GM21576 (cell line): Measurements from ENCODE around the gene MARF1.
"Not testable (repeated sequence)": the region's sequence is repeated elsewhere in the genome, so short reads cannot be mapped to it uniquely, and the experiment has no call there.

ENCODE experiments used
- ATAC-seq: cut with Tn5 transposase; IDR thresholded peaks from one replicate; pipeline ENCODE4 v1.9.1; 2021; ENCODE audit warnings: mild to moderate bottlenecking, moderate library complexity; ENCODE audit not compliant: unreplicated experiment

MARF1 gene, protein sequence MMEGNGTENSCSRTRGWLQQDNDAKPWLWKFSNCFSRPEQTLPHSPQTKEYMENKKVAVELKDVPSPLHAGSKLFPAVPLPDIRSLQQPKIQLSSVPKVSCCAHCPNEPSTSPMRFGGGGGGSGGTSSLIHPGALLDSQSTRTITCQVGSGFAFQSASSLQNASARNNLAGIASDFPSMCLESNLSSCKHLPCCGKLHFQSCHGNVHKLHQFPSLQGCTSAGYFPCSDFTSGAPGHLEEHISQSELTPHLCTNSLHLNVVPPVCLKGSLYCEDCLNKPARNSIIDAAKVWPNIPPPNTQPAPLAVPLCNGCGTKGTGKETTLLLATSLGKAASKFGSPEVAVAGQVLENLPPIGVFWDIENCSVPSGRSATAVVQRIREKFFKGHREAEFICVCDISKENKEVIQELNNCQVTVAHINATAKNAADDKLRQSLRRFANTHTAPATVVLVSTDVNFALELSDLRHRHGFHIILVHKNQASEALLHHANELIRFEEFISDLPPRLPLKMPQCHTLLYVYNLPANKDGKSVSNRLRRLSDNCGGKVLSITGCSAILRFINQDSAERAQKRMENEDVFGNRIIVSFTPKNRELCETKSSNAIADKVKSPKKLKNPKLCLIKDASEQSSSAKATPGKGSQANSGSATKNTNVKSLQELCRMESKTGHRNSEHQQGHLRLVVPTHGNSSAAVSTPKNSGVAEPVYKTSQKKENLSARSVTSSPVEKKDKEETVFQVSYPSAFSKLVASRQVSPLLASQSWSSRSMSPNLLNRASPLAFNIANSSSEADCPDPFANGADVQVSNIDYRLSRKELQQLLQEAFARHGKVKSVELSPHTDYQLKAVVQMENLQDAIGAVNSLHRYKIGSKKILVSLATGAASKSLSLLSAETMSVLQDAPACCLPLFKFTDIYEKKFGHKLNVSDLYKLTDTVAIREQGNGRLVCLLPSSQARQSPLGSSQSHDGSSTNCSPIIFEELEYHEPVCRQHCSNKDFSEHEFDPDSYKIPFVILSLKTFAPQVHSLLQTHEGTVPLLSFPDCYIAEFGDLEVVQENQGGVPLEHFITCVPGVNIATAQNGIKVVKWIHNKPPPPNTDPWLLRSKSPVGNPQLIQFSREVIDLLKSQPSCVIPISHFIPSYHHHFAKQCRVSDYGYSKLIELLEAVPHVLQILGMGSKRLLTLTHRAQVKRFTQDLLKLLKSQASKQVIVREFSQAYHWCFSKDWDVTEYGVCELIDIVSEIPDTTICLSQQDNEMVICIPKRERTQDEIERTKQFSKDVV (N-terminal part only)

DNA sequence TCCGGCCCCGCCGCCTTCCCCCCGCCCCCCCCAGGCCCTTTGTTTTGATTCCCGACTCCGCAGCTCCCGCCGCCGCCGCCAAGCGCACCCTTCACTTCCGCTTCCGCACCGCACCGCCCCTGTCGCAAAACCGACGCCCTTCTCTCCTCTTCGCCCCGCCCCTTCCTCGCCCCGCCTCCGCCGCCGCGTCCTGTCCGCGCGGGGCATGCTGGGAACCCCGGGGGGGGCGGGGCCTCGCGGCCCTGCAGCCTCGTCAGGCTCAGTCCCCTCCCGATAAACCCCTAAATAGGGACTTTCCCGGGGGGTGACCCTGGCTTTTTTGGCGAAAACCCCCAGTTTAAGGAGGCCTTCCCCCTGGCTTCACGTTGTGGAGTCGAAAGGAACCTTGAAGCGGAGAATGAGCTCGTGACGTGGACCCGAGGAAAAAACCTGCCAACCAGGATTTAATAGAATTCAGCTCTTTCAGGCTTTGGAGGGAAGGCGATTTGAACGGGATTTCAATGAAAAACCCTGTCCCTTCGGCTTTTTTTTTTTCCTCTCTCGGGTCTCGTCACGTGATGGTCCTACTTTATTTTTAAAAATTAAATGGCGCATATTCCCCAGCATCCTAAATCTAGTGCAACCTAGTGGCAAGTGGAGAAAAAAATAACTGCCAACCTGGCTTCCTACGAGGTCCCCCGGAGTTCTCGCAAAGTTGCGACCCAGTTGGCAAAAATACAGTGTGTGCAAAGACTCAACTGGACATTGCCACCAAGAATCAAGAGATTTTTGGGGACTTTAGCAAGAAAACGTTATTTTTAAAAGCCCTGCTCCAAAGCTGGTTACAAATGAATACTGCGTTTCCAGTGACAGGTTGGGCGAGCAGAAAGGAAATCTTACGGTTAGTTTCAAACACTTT, at the start of gene MARF1:
MARF1 (minus strand) TSS at position 107 of the 898 bp plus-strand sequence. CDS start 3,921 bp downstream, outside the sequence.
- peak; percentile 35 for ATAC-seq

- not testable (repeated sequence) for ATAC-seq
These were observed 49.6 kb upstream of the MARF1 start for GRCh38 chr16:15692508-15692907.

- ATAC-seq: no peak
These were observed 48.1 kb upstream of the MARF1 start for GRCh38 chr16:15691046-15691445.

DNA sequence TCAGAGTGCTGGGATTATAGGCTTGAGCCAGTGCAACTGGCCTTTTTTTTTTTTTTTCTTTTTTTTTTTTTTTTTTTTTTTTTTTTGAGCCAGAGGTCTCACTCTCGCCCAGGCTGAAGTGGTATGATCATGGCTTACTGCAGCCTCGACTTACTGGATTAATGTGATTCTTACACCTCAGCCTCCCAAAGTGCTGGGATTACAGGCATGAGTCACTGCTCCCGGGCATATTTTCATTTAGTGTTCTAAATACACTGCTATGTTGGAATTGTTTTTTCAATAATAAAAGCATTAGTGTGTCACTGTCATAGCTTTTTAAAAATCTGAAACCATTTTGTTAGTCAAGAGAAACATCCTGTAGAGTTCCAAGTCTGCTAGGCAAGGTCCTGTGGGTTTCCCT, 47.3 kb upstream of the MARF1 start:
- no peak for ATAC-seq

- no peak for ATAC-seq
These were observed 46.3 kb upstream of the MARF1 start for GRCh38 chr16:15689290-15689689.

GRCh38 chr16:15686287-15686686, 43.3 kb upstream of the MARF1 start:
- ATAC-seq: no peak

DNA sequence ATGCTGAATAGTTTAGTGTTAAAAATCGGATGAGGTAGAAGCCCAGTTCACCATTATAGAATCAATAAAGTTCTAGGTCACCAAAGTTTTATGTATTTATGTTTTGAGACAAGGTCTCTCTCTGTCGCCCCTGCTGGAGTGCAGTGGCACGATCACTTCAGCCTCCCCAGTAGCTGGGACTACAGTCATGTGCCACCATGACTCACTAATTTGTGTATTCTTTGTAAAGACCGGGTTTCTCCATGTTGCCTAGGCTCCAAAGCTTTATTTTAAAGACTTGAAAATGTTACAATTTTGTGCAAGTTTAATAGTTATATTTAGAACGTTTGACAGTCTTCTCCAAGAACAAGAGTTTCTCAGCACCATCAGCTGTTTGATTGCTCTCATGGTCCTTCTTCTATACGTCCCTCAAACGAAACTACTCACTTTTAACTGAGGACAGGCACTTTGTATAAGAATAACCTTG, 39.2 kb upstream of the MARF1 start:
- ATAC-seq: no peak

DNA sequence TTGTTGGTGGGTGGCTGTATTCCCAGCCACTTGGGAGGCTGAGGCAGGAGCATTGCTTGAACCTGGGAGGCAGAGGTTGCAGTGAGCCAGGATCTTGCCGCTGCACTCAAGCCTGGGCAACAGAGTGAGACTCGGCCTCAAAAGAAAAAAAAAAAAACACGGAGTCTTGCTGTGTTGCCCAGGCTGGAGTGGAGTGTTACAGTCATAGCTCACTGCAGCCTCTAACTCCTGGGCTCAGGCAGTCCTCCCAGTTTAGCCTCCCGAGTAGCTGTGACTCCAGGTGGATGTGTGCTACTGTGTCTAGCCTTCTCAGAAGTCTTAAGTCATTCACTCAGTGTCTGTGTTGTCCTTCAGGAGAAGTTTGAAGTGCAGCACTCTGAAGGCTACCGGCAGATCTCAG, 34.5 kb upstream of the MARF1 start:
- ATAC-seq: no peak

DNA sequence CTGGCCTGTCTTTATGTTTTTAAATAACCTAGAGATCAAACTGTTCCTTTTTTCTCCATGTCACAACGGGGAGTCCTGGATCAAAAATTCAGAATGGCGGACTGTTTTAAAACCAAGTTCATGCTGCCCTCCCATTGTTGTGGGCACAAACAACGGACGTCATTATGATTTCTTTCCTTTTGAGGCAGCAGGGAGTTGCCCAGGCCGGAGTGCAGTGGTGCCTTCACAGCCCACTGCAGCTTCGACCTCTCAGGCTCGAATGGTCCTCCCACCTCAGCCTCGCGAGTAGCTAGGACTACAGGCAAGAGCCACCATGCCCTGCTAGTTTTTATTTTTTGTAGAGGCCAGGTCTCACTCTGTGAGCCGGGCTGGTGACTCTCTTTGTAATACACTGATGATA, 33.6 kb upstream of the MARF1 start:
- no peak for ATAC-seq

DNA sequence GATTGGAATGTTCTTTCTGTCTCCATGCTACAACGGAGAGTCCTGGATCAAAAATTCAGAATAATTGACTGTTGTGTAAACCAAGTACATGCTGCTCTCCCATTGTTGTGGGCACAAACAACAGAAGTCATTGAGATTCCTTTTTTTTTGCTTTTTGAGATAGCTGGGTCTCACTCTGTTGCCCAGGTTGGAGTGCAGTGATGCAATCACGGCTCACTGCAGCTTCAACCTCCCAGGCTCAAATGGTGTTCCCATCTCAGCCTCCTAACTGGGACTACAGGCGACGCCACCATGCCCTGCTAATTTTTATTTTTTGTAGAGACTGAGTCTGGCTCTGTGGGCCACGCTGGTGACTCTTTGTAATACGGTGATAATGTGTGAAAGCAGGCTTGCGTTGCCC, 31.6 kb upstream of the MARF1 start:
- ATAC-seq: no peak

DNA sequence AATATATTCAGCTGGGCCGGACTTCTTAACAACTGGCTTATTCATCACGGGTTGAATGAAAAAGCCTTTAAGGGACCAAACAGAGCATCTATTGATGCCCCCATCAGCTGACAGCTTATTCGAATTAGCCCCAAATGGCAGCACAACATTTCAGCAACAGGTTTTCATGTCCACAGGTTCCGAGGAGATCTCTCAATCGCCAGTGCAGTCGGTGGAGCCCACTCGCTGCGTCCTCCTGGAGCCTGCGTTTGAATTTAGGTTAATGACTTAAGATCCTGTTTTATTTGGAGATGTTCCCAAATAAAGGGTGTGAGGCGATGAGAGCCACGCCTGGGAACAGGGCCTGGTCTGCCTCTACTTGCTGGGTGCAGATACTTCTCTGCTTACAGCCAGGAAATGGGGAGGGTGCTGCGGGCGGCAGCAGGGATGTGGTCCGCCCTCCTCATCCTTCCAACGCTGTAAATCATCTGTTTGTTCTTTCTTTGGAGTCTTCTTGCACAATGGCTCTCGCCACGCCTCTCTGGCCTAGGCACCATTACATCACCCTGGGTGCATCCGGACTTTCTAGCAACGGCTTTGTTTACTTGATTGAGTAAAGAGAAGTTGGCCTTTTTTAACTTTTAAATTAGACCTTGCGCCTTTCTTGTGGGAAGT, 29.7 kb upstream of the MARF1 start:
- no peak for ATAC-seq

- not testable (repeated sequence) for ATAC-seq
These were observed 29.2 kb upstream of the MARF1 start for GRCh38 chr16:15672127-15672513.

- ATAC-seq: no peak
These were observed 28.7 kb upstream of the MARF1 start for GRCh38 chr16:15671530-15672117.

- no peak for ATAC-seq
These were observed 24.3 kb upstream of the MARF1 start for GRCh38 chr16:15667091-15667742.

DNA sequence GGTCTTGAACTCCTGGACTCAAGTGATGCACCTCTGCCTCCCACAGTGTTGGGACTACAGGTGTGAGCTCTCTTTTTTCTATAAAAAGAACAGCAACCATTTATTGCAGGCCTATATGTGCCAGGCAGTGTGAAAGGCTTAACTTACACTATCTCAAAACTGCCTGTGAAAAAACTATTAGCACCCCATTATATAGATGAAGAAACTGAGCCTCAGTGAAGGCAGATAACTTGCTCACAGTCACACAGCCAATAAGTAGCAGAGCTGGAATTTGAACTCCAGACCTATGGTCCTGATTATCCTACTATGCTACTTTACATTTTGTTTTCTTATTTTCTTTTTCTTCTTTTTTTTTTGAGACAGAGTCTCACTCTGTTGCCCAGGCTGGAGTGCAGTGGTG, 22.2 kb upstream of the MARF1 start:
- ATAC-seq: no peak

DNA sequence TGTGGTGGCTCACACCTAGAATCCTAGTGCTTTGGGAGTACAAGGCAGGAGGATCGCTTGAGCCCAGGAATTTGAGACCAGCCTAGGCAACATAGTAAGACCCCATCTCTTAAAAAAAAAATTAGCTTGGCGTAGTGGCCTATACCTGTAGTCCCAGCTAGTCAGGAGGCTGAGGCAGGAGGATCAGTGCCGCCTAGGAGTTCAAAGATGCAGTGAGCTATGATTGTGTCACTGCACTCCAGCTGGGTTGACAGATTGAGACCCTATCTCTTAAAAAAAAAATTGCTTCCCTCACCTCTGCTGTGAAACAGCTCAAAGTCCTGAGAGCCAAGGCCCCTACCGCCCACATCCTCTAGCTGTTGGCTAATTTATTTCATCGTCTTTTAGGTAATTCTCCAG, 17.2 kb upstream of the MARF1 start:
- ATAC-seq: no peak

DNA sequence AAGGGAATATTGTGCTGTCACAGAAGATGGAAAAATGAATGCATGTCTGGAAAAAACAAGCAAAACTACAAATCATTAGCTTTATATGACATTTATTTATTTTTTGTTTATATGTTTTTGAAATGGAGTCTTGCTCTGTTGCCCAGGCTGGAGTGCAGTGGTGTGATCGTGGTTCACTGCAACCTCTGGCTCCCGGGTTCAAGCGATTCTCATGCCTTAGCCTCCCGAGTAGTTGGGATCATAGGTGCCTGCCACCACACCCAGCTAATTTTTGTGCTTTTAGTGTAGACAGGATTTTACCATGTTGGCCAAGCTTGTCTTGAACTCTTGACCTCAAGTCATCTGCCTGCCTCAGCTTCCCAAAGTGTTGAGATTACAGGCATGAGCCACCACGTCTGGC, 15.6 kb upstream of the MARF1 start:
- no peak for ATAC-seq

- ATAC-seq: no peak
These were observed 15.2 kb upstream of the MARF1 start for GRCh38 chr16:15658149-15658548.

DNA sequence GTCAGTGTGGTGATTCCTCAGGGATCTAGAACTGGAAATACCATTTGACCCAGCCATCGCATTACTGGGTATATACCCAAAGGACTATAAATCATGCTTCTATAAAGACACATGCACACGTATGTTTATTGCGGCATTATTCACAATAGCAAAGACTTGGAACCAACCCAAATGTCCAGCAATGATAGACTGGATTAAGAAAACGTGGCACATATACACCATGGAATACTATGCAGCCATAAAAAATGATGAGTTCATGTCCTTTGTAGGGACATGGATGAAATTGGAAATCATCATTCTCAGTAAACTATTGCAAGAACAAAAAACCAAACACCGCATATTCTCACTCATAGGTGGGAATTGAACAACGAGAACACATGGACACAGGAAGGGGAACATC, 12.6 kb upstream of the MARF1 start:
- not testable (repeated sequence) for ATAC-seq
